Stimulated activated CD8-positive, alpha-beta memory T cell treated with anti-CD3 and anti-CD28 coated beads, Interleukin-7, amount 100 ng/mL, for 24 hours (primary cell): ENCODE measurements around the gene ABCC11.

Experiments used
- DNase-seq: peaks from one replicate; pipeline ENCODE4 v3.0.0-alpha.2; 2020; ENCODE audit warnings: low read depth

The ABCC11 gene

DNA sequence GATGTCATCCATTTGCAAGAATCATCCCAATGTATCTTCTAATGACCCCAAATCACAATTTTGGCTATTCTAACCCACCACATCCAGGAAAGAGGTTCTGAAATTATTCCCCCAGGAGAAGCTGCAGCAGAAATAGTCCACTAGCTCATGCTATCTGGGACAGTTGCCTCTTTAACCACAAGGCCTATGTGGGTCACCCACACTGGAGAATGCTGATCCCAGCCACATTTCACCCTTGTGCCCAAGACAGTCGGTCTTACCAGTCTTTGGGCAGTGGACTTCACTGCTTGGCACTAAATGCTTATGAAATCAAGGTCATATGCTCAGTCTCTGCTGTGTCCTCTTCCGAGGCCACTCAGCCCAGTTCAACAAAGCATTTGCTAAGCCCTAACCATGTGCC is 118.6 kb downstream of the ABCC11 start:
- no peak for DNase-seq

DNA sequence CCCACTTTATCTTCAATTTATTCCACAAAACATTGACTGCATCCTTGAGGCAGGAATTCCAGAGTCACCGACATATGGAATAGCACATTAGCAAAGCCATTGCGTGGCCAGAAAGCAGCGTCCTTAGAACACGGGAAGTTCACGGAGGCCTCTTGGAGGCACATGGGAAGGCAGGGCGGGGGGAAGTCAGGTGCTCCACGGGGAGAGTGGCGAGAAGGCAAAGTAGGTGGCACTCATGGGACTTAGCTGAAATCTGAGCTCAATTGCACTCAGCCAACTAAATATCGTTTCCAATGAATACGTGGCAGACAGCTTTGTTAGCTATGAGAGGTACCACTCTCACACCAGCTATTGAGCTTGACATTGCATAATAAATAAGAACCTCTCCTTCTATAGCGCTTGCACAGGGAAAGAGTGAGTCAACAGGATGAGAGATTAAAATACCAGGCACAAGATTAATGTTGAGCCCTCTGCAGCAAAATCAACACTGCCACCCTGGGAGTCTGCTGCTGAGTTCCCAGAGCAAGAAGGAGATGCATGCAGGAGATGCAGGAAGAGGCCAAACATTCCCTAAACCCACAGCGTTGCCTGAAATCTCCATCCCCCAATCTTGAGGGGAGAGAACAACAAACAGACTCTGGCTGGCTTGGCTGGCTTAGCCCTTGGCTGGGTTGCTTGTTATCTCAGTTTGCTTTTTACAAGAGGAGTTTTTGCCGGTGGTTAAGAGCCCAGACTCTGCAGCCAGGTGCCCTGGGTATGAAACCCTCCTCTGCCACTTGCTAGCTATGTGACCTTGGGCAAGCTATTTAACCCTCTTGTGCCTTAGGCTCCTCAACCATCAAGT is 120.3 kb downstream of the ABCC11 start:
- no peak for DNase-seq

DNA sequence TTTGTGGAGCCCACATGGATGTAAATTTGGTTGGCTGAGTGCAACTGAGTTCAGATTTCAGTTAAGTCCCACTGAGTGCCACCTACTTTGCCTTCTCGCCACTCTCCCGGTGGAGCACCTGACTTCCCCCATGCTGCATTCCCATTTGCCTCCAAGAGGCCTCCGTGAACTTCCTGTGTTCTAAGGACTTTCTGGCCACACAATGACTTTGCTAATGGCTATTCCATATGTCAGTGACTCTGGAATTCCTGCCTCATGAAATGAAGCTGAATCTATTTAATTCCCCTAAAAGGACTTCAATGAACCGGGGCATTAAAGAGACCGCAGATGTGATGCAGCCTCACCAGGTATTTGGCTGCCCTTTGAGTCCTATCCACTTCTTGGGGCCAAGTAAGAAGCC is 121.5 kb downstream of the ABCC11 start:
- no peak for DNase-seq

DNA sequence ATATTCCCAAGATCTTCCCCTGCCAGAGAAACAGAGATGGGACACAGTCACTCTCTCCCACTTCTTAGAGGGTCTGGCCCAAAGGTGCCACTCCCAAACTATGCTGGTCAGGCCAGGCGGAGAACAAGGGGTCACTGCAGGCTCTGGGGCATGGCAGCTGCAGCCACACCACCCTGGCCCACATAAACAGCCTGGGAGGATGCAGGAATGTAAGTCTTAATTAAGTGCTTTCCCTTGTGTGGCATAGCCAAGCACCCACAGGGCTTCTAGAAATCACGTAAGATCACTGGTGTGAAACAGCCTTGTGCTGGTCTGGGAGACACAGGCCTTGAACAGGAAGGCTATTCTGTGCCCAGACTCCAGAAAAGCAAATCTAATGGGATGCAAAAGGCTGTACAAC is 123.1 kb downstream of the ABCC11 start:
- DNase-seq, result no peak

DNA sequence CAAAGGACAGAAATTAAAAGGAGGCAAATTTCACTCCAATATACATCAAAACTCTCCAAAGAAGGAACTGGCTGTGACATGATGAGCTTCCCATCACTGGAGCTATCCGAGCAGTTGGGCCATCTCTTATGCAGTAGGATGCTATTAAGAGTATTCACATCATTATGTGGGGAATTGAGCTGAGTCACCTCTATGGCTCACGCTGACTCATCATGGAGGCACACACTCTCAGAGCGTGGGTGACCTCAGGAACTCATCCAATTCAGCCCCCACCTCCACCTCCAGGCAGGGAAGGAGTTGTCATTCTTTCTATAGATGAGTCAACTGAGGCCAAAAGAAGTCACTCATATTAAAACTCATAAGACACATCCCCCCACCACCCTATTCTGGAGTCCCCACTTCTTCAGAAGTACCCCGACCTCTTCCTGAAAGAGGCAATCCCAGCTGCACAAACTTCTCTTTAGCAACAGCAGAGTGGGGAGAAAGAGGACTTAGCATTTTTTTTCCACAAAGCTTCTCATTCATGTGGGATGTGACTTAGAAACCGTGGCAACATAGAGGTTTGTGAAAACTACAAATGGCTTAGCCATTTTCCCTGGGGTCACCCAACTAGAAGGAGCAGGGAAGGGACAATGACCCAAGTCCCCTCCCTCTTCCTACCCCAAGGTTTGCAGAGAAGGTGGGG is 124.1 kb downstream of the ABCC11 start:
- peak; percentile 23 for DNase-seq

- no peak for DNase-seq
Observed at GRCh38 chr16:48121276-48121675, 126.1 kb downstream of the ABCC11 start.

DNA sequence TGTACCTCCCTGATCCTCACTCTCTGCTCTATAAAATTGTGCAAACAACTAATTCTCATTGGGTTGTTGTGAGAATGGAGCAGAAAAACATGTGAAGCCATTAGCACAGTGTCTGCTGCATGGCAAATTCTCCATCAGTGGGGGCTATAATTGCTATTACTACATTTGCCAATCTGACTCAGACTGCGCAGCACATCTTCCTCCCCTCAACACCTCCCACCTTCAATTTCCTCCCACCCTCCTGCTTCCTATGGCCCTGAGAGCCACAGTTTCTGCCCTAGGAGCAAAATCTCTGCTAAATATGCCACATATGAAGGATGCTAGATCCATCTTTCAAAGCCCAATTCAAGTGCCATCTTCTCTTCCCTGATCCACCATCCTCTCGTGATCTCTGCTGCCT is 128.5 kb downstream of the ABCC11 start:
- DNase-seq, result no peak

GRCh38 chr16:48117217-48118105 is 129.9 kb downstream of the ABCC11 start:
- DNase-seq, result peak; percentile 55
